Sigmoid colon (tissue), 4 donors: Measurements from ENCODE around the gene CACNB2.

ENCODE experiments used
- POLR2AphosphoS5 ChIP-seq, 4 donors: sonication (generic); formaldehyde crosslinking; IDR thresholded peaks; one replicate each; pipeline ENCODE4 v1.6.1; 2017; ENCODE audit warnings: antibody characterized with exemption in 4 of 4
- TF ChIP-seq, protein P1 (sequence below), 4 experiments: fragments of 450-650 bp in 3 of 4; fragments of 200-600 bp in 1 of 4; IDR thresholded peaks; one replicate each; pipeline ENCODE4 v1.5.1; 2016 to 2019; ENCODE audit warnings: antibody characterized with exemption in 4 of 4, mild to moderate bottlenecking in 3 of 4, moderate library complexity in 2 of 4

DNA sequence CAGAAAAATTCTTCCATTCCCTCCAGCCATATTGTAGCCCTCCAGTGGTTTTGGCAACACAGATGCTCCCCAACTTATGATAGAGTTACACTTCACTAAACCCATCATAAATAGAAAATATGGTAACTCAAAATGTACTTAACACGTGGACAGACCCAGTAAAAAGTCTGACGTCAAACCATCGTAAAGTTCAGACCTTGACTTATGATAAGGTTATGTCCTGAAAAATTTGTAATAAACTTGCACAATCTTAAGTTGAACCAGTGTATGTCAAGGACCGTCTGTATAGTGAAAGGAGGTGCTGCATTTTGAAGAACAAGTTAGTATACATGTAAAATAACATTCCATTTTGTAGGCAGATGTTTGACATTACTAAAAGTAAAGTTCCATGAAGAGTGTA is 368.4 kb downstream of the CACNB2 start:
- TF ChIP-seq, protein P1, sequence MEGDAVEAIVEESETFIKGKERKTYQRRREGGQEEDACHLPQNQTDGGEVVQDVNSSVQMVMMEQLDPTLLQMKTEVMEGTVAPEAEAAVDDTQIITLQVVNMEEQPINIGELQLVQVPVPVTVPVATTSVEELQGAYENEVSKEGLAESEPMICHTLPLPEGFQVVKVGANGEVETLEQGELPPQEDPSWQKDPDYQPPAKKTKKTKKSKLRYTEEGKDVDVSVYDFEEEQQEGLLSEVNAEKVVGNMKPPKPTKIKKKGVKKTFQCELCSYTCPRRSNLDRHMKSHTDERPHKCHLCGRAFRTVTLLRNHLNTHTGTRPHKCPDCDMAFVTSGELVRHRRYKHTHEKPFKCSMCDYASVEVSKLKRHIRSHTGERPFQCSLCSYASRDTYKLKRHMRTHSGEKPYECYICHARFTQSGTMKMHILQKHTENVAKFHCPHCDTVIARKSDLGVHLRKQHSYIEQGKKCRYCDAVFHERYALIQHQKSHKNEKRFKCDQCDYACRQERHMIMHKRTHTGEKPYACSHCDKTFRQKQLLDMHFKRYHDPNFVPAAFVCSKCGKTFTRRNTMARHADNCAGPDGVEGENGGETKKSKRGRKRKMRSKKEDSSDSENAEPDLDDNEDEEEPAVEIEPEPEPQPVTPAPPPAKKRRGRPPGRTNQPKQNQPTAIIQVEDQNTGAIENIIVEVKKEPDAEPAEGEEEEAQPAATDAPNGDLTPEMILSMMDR (IDR thresholded peaks at IDR 0.05), result no peak
- TF ChIP-seq POLR2AphosphoS5 (IDR thresholded peaks at IDR 0.05), result no peak
